ENCODE data around the gene OR8B8.
"Not testable (repeated sequence)": the region's sequence is repeated elsewhere in the genome, so short reads cannot be mapped to it uniquely, and the experiment has no call there.

OR8B8 gene, protein sequence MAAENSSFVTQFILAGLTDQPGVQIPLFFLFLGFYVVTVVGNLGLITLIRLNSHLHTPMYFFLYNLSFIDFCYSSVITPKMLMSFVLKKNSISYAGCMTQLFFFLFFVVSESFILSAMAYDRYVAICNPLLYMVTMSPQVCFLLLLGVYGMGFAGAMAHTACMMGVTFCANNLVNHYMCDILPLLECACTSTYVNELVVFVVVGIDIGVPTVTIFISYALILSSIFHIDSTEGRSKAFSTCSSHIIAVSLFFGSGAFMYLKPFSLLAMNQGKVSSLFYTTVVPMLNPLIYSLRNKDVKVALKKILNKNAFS

DNA sequence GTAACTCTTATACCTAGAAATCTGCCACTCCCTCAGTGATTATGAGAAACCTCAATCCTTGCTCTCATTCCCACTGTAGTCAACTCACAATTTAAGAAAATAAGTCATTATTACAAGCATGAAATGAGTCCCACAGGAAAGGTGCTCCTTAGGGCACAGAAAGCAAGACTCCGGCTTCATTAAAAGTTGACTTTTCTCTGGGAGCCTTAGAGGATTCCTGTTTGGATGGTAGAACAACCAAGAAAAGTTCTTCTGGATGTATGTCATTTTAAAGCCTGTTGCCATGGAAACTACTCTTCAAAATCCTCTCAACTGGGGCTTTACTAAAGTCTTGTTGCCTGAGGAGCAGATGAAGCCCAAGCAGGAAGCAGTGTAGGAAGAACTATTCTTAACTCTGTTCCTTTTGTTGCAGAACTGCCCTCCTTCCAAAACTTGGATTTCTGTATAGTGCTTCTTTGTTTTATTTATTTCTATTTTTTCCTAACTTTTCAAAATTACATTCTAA lies at the start of gene OR8B8:
TSS of gene OR8B8 (minus strand) at position 51 of the 505 bp plus-strand sequence. CDS start 4,611 bp downstream, outside the sequence.
- DNase-seq = no peak

DNA sequence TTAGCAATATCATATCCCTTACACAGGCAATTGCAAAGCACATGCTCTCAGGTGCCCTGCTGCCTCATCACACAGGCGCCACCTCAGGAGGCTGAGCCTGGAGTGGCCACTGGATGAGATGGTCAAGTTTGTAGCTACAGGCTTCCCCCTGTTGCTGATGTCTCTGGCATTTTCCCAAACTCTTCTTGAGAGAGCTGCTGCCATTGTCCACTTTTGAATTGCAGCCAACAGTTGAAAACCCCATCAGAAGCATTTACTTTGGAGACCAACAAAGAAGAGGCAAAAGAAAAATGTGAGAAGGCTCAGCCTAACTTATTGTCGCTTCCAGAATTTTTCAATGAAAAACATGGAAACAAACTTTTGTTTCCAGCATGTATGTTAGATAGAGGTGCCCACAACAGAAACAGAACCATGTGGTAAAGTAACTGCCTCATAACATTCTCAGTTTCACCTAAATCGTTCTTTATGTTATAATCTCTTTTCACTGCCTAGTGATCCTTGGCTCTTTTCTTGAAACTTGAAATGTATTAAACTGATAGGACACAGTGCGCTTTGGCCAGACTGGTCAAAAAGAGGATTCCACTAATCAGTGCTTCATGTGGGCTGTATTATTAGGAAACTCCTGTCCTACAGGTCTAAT lies 47.6 kb upstream of the OR8B8 start:
- no peak for DNase-seq

DNA sequence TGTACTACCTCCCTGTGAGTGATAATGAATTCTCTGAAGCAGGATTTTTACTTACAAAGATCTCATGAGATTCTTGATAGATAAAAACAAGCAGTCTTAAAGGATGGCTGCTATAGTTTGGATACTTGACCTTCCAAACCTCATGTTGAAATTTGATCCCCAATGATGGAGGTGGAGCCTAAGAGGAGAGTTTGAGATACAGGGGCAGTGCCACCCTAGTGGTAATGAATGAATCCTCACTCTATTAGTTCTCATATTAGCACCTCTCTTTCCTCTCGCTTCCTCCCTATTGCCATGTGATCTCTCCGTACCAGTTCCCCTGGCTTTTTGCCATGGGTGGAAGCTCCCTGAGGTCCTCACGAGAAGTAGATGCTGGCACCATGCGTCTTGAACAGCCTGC lies 37.9 kb upstream of the OR8B8 start:
- no peak for DNase-seq

DNA sequence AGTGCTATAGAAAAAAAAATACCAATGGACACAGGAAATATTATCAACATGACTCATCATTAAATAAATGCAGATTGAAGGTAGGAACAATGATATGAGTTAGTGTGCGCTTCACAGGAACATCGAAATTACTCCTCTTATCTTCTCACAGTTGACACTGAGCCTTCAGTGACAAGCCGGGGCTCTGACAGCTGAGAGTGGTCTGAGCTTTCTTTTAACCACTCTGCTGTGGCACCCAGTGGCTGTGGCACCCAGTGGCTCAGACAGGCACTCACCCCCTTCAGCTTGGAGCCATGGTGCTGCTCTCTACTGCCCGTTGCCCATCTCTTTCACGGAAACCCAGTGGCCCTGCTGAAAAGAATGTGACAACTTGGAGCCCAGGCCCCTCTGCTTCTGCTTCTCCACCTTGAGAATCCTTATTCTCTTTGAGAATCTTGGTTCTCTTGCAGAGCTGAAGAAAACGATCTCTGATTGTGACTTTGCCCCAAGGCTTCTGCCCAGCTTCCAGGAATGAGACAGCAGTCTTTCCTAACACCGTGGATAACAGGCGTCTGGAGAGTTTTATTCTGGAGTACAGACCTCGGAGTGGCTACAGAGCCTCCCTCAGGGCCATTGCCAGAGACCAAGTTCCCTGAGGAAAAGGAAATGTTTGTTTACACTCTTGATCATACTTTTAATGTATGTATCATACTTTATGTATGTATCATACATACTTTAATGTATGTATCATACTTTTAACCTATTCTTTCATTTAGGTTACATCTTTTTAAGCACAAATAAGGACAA lies 37.1 kb upstream of the OR8B8 start:
- DNase-seq = no peak

DNA sequence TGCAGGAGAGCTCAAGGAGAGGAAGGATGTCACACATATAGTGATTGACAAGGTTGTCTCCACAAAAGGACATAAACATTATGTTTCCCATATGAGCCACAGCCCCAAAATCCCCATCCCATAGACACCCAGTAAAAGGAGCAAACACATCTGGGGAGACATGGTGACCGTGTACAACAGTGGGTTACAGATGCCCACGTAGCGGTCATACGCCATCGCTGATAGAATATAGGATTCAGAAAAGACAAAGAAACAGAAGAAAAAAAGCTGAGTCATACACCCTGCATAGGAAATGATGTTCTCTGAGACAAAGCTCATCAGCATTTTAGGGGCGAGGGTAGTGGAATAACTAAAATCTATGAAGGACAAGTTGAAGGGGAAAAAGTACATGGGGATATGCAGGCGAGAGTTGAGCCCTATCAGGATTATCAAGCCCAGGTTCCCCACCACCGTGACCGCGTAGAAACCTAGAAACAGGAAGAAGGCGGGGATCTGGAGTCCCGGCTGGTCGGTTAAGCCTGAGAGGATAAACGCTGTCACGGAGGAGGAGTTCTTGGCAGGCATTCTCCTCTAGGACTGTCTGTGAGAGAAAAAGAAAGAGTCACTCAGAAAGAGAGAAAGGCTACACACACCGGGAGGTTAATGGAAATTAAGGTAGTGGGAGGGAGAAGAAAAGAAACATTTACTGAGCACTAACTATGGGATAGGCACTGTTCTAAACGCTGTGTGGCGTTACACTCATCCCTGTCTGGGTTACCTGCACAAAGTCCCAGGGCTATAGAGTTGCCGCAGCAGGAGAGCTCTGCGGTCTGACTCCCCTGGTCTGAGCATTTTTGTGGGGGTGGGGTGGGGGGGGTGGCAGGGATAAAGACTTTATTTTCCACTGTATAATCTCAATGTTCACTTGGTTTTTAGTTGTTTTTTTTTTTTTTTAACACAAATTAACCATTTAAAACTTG lies 36.1 kb upstream of the OR8B8 start:
- peak; percentile 2 for DNase-seq

DNA sequence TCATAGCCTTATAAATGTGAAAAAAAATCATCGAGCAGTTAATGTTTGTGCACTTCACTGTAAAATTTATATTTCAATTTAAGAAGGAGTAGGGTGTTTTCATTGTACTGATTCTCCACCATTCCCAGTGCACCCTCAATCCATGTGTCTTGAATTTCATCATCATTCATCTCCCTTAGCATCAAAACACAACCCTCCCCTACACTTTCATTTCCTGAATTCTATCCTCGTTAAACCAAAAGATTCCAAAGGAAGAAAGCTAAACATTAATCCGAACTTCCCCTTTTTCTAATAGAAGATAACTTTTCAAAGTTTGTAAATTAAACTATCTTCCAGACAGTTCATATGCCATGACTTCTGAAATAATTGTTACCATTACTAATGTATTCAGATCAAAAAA lies 34.1 kb upstream of the OR8B8 start:
- no peak for DNase-seq

DNA sequence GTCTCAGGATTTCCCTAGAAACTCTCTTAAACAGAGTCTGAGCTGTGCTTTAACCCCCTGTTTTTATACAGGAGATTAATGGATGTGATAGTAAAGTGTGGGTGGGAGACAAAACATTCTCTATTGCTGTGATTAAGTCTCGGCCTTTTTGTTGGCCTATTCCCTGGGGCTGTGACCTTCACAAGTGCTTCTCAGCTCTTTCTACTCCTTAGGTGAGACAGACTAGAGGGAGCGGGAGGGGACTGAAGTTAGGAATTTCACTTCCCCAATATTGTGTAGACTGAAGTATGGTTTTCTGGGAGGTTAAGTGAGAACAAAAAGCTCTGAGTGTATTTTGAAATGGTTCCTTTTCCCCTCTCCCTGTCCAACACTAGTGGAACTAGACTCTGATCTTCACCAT lies 29.8 kb upstream of the OR8B8 start:
- no peak for DNase-seq

DNA sequence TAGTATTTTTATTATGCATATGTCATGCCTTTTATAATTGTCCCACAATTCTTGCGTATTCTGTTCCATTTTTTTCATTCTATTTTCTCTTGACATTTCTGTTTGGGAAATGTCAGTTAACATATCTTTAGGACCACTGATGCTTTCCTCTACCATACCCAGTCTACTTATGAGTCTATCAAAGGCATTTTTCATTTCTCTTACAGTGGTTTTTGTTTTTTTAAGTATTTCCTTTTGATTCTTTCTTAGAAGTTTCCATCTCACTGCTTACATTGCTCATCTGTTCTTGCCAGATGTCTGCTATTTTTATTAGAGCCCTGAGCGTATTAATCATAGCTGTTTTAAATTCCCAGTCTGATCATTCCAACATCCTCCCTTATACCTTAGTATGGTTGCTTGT lies 29.3 kb upstream of the OR8B8 start:
- no peak for DNase-seq

DNA sequence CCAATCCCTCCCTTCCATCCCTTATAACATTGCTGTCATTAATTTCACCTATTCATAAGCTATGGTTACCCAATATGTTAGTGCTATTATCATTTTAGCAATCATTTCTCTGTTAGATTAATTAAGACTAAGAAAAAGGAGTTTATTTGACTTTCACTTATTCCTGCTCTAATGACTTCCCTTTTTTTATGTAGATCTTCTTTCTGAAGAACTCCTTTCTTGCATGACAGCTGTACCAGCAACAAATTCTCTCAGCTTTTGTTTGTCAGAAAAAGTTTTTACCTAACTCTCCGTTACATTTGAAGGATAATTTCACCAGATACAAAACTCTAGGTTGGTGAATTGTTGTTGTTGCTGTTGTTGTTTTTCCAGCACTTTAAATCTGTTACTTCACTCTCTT lies 28.6 kb upstream of the OR8B8 start:
- no peak for DNase-seq

DNA sequence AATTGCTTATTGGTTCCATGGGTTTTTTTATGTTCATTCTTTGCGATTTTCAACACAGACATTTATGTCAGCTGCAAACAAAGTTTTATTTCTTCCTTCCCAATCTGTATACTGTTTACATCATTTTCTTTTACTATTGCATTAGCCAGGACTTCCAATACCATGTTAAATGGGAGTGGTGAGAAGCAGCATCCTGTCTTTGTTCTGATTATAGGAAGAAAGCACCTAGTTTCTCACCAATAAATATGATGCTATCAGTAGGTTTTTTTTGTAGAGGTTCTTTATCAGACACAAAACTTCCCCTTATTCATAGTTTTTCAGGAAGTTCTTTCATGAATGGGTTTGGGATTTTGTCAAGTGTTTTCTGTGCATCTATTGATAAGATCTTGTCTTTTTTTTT lies 28.0 kb upstream of the OR8B8 start:
- no peak for DNase-seq

DNA sequence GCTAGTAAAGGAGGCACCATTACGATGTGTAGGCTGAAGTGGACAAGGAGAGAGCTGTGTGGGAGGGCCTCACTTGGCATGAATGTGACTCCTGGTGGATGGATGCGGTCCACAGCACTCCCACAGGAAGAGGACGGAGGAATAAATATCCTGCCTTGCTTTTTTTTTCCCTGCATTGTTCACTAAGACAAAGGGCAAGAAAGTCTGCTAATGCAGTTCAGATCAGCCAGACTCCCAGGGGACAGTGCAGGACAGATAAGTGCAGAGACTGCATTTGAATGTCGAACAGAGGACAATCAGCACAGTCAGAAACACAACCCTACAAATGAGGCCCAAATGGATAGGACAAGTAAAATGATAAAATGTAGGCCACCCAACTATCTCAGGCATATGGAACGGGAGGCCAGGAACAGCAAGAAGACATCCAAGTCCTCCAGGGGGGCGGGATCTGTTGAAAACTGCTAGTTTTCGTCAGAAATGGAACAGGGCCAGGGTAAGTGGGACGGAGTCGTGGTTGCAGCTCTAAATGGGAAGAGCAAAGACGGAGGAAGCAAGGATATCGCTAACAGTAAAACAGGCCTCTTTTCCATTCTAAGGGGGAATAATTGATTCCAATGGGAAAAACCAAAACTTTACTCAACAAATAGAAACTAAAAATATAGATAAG lies 25.2 kb upstream of the OR8B8 start:
- no peak for DNase-seq

DNA sequence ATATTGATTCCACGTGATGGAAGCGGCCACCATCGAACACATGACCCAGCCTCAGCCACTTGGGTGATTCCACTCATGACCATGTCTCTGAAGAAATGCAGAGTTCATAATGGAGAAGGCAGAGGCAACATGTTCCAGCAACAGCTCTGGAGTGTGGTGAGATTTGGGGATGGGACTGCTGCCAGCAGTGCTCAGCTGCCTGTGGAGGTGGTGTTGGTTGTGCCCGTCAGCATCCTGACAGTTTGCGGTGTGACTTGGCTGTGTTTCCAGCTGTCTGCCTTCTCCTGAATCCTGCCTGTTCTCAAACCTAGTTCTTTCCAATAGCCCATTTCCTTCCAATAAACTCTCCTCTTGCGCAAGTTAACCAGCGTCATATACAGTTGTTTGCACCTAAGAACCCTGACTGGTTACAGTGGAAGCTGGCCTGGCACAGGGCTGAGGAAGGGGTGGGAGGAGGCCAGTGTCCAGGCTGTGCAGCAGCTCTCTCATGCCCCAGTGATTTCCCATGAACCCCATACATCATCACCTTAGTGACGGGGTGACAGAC lies 22.0 kb upstream of the OR8B8 start:
- DNase-seq = no peak

DNA sequence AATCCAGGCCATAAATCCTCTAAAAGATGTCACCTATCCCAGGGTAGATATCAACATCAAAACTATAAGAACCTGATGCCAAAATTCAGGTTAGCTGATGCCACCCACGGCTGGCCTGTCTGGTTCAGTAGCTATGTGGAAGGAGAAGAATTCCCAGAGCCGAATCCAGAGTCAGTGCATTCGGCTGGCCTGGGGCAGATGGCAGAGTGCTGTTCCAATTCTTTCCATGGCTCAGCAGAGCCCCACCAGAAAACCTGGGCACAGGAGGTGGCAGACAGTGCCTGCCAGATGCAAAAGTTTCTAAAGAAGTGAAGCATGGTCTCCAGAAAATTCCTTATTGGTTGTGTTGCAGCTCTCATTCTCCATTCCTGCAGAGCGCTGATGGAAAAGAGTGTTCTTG lies 19.9 kb upstream of the OR8B8 start:
- DNase-seq = no peak

DNA sequence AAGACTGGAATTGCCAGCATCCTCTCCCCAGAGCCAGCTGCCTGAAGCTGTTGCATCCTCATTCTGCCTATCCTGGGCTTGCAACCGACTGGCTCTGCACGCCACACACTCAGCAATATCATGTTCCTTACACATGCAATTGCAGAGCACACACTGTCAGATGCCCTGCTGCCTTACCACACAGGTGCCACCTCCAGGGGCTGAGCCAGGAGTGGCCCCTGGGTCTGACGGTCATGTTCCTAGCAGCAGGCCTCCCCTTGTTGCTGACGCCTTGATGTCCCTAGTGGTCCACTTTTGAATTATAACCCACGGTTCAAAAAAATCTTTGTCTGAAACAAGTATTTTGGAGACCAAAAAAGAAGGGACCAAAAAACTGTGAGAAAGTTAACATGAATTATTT lies 18.5 kb upstream of the OR8B8 start:
- no peak for DNase-seq

DNA sequence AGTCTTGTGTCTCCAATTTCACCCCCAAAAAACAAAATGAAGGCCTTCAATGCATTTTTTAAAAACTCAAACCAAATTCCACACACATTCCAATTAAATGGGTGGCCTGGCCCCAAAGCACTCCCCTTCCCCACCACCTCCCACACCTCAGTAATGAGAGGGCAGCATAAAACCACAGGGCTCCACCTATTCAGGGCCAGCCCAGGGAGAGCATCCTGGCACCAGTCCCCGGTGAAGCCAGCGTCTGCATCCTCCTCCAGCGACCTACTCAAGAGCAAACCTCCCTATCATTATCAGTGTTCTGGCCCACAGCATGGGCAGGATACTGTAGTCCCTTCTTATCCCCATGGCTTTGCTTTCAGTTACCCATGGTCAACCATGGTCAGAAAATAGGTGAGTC lies 17.8 kb upstream of the OR8B8 start:
- DNase-seq = no peak

DNA sequence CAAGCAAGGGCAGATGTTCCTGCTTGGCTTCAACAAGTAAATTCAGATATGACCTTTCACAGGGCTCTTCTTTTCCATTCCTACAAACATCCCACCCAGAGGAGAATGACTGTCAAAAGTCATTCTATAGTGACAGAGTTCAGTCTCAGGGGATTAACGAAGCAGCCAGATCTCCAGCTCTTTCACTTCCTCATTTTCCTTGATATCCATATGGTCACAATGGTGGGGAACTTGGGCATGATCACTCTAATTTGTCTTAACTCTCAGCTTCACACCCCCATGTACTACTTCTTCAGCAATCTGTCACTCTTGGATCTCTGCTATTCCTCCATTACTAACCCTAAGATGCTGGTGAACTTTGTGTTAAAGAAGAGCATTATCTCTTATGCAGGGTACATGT lies 15.0 kb upstream of the OR8B8 start:
- DNase-seq = no peak

DNA sequence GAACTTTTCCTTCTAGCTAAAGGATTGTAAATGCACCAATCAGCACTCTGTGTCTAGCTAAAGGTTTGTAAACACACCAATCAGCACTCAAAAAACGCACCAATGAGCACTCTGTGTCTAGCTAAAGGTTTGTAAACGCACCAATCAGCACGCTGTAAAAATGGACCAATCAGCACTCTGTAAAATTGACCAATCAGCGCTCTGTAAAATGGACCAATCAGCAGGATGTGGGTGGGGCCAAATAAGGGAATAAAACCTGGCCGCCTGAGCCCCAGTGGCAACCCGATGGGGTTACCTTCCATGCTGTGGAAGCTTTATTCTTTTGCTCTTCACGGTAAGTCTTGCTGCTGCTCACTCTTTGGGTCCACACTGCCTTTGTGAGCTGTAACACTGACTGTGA lies 13.9 kb upstream of the OR8B8 start:
- DNase-seq = not testable (repeated sequence)

DNA sequence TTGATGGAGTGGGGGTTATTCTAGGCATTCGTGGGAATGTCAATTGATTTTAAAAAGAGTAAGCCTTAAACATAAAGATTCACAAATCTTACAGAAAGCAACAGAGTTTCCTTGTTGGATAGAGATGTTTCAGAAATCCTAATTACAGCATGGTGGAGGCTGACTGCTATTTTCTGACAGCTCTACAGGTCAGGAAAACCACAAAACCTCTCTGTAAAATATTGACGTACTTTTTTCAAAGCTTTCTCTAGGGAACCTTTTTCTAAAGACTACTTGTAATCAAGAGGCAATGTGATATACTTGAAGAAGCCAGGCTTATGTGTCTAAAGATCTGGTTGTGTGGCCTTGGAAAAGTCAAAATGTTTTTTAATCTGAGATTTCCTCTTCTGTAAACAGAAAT lies 9.1 kb upstream of the OR8B8 start:
- DNase-seq = no peak

DNA sequence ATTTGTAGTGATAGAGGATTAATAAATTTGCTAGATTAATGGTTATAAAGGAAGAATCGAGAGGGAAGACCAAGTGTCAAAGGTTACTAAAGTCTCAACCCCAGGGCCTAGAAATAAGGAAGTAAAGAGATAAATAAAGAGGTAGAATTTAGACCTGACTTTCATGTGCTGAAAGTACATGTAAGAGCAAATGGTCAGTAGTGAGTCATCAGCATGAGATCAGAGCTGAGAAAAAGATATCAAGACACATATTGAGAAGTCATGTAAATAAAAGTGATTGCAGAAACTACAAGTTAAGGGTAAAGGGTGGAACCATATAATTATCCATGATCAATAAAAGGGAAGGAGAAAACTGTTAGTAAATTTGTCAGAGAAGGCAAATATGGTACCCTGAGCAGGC lies 1.4 kb upstream of the OR8B8 start:
- no peak for DNase-seq

DNA sequence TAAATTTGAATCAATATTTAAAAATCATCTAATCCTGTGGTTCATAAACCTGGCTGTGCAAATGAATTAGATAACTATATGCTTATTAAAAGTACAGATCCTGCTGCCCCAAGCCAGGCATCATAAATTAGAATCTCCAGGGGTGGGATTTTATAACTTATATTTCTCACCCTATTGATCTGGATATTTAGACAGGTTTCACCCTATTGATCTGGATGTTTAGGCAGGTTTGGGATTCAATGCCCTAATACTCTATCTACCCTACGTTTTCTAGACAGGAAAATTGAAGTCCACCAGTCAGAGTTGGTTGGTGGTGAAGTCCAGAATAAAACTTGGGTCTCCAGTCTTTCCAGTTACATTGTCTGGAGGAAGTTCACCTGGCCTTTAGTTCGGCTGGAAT lies 2.6 kb downstream of the OR8B8 start:
- no peak for DNase-seq

DNA sequence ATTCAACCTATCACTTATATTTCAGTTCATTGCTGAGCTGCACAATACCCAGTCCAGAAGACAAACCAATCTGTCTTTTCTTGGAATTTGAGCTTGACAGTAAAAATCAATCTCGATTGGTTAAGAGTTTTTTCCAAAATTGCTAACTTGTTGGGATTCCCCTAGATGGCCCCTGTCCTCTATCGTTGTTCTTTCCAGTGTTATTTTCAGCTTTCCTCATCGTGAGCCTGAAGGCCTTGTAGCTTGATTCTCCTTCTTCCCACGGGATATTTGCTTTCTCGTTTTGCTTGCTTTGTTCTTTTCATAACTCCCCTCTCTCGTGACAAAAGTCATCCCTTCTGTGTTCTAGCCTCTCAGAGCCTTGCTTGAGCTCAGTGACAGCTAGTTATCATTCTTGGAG lies 3.1 kb downstream of the OR8B8 start:
- no peak for DNase-seq

DNA sequence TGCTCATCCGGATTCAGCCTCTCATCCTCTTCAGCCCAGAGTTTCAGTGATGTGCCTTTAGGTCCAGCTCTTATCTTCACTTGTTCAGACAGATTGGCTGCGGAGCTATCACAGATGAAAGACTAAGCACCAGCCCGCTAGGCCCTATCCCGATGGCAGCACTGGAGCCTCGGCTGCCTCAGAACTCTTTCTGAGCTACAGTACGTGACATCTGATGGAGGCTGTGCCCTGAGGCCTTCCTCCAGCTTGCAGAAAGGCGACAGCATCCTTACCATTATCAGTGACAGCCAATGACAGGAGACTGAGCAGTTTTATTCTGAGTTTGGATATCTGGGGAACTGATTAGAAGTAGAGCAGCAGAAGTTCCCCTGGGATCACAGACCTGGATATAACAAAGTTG lies 4.0 kb downstream of the OR8B8 start:
- DNase-seq = no peak
